Measurements from ENCODE around the gene PRKCA. TPM values are rescaled to one million over a fixed set of nuclear protein-coding genes. Genes with fewer than 3 reads are reported as not detected.

Gene PRKCA
- total and polyA plus RNA-seq, 4 donors, result 3.0 to 14.1 (median 5.4) TPM

DNA sequence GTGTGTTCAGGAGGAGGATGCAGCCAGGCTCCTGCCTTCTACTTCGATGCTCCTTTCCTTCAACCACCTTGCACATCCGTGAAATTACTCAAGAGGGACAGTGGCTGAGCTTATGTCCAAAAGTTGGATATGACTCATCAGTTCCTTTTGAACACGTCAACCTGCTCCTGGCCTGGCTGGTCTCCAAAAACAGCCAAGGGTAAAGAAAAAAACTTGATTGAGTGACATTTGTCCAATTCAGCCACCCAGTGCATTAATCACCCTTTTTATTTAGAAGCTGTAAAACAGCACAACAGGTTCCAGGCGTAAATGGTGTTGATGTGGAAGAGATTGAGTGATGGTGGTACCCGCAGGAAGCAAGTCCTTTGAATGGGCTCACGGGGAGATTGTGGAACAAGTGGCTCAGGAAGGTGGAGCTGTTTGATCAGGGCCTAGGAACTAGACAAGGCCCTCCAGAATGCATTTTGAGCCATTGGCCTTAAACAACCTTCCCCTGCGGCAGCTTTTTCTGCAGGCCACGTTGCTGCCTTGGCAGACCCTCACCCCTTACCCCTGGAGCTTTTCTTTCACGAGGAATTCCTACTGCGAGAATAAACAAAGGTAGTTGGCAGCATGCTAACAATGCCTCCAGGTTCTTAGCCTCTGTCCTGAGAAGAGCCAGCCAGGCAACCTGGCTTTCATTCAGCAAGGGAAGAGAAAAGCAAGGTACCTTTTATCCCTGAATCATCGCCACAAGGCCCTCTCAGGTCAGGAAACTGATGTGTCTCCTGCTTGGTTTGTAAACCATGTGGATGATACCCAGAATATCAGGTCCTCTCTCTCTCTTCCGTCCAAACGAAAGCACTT is 359.2 kb downstream of the PRKCA start:
- H3K4me3 ChIP-seq (ENCODE audit: low read depth in 1 of 3, low read length in 3 of 3), result no peak overlapping the region
- H3K36me3 ChIP-seq (ENCODE audit: control insufficient read depth in 4 of 4, insufficient read depth in 3 of 4, low read depth in 1 of 4, low read length in 3 of 4), result peaks cover 0 to 2% (median 0%) of the 10 kb centered on the region in 4 donors
- H3K27me3 ChIP-seq (ENCODE audit: control insufficient read depth in 4 of 4, insufficient read depth in 4 of 4, low read length in 3 of 4), result no peaks in the 10 kb centered on the region
- no peaks in the 10 kb centered on the region for H3K9me3 ChIP-seq (ENCODE audit: control insufficient read depth in 4 of 4, low read length in 3 of 4)
- WGBS, result 83% methylated on average over 13 of the region's 13 CpGs
- no peak for DNase-seq (ENCODE audit: low spot score)
- no peak overlapping the region for H3K9ac ChIP-seq (ENCODE audit: low read depth in 1 of 2, low read length in 2 of 2)
- H3K4me1 ChIP-seq (ENCODE audit: control insufficient read depth in 4 of 4, insufficient read depth in 4 of 4, low read length in 3 of 4), result no peaks in the 10 kb centered on the region
- H3K27ac ChIP-seq (ENCODE audit: low read depth in 1 of 2, low read length in 2 of 2), result no peak overlapping the region
- TF ChIP-seq, protein P1, sequence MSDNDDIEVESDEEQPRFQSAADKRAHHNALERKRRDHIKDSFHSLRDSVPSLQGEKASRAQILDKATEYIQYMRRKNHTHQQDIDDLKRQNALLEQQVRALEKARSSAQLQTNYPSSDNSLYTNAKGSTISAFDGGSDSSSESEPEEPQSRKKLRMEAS (IDR thresholded peaks at IDR 0.05), result no peak
- TF ChIP-seq, protein P2, sequence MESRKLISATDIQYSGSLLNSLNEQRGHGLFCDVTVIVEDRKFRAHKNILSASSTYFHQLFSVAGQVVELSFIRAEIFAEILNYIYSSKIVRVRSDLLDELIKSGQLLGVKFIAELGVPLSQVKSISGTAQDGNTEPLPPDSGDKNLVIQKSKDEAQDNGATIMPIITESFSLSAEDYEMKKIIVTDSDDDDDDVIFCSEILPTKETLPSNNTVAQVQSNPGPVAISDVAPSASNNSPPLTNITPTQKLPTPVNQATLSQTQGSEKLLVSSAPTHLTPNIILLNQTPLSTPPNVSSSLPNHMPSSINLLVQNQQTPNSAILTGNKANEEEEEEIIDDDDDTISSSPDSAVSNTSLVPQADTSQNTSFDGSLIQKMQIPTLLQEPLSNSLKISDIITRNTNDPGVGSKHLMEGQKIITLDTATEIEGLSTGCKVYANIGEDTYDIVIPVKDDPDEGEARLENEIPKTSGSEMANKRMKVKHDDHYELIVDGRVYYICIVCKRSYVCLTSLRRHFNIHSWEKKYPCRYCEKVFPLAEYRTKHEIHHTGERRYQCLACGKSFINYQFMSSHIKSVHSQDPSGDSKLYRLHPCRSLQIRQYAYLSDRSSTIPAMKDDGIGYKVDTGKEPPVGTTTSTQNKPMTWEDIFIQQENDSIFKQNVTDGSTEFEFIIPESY (IDR thresholded peaks at IDR 0.05), result no peak
- TF ChIP-seq NR2F2 (IDR thresholded peaks at IDR 0.05) (no peak), YY1 (IDR thresholded peaks at IDR 0.05) (no peak), HNF4G (IDR thresholded peaks at IDR 0.05) (no peak), FOXA1 (IDR thresholded peaks at IDR 0.05) (no peak), RXRA (IDR thresholded peaks at IDR 0.05) (no peak), HNF4A (conservative IDR thresholded peaks at IDR 0.05) (peak in 1 of 2 donors; percentile 33), GABPA (IDR thresholded peaks at IDR 0.05 in 1 of 2, conservative IDR thresholded peaks at IDR 0.05 in 1 of 2) (no peak), RAD21 (IDR thresholded peaks at IDR 0.05) (no peak), TAF1 (conservative IDR thresholded peaks at IDR 0.05) (no peak), EGR1 (IDR thresholded peaks at IDR 0.05; ENCODE audit: low read depth in 2 of 2) (peak in 1 of 2 donors; percentile 31), FOXA2 (IDR thresholded peaks at IDR 0.05) (no peak), SP1 (IDR thresholded peaks at IDR 0.05) (no peak), JUND (IDR thresholded peaks at IDR 0.05) (peak; percentile 71 to 89)
- TF ChIP-seq, protein P3, sequence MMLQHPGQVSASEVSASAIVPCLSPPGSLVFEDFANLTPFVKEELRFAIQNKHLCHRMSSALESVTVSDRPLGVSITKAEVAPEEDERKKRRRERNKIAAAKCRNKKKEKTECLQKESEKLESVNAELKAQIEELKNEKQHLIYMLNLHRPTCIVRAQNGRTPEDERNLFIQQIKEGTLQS (IDR thresholded peaks at IDR 0.05), result peak; percentile 28
- TF ChIP-seq, protein P4, sequence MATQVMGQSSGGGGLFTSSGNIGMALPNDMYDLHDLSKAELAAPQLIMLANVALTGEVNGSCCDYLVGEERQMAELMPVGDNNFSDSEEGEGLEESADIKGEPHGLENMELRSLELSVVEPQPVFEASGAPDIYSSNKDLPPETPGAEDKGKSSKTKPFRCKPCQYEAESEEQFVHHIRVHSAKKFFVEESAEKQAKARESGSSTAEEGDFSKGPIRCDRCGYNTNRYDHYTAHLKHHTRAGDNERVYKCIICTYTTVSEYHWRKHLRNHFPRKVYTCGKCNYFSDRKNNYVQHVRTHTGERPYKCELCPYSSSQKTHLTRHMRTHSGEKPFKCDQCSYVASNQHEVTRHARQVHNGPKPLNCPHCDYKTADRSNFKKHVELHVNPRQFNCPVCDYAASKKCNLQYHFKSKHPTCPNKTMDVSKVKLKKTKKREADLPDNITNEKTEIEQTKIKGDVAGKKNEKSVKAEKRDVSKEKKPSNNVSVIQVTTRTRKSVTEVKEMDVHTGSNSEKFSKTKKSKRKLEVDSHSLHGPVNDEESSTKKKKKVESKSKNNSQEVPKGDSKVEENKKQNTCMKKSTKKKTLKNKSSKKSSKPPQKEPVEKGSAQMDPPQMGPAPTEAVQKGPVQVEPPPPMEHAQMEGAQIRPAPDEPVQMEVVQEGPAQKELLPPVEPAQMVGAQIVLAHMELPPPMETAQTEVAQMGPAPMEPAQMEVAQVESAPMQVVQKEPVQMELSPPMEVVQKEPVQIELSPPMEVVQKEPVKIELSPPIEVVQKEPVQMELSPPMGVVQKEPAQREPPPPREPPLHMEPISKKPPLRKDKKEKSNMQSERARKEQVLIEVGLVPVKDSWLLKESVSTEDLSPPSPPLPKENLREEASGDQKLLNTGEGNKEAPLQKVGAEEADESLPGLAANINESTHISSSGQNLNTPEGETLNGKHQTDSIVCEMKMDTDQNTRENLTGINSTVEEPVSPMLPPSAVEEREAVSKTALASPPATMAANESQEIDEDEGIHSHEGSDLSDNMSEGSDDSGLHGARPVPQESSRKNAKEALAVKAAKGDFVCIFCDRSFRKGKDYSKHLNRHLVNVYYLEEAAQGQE (IDR thresholded peaks at IDR 0.05), result no peak
- TF ChIP-seq, protein P5, sequence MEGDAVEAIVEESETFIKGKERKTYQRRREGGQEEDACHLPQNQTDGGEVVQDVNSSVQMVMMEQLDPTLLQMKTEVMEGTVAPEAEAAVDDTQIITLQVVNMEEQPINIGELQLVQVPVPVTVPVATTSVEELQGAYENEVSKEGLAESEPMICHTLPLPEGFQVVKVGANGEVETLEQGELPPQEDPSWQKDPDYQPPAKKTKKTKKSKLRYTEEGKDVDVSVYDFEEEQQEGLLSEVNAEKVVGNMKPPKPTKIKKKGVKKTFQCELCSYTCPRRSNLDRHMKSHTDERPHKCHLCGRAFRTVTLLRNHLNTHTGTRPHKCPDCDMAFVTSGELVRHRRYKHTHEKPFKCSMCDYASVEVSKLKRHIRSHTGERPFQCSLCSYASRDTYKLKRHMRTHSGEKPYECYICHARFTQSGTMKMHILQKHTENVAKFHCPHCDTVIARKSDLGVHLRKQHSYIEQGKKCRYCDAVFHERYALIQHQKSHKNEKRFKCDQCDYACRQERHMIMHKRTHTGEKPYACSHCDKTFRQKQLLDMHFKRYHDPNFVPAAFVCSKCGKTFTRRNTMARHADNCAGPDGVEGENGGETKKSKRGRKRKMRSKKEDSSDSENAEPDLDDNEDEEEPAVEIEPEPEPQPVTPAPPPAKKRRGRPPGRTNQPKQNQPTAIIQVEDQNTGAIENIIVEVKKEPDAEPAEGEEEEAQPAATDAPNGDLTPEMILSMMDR (IDR thresholded peaks at IDR 0.05; ENCODE audit: low read depth, low read length, missing input control), result no peak

Measured in liver (tissue), 9 donors.